ENCODE results near the gene HSPB2.
"Not testable (repeated sequence)": the region's sequence is repeated elsewhere in the genome, so short reads cannot be mapped to it uniquely, and the experiment has no call there.

HSPB2 gene, protein sequence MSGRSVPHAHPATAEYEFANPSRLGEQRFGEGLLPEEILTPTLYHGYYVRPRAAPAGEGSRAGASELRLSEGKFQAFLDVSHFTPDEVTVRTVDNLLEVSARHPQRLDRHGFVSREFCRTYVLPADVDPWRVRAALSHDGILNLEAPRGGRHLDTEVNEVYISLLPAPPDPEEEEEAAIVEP

DNA sequence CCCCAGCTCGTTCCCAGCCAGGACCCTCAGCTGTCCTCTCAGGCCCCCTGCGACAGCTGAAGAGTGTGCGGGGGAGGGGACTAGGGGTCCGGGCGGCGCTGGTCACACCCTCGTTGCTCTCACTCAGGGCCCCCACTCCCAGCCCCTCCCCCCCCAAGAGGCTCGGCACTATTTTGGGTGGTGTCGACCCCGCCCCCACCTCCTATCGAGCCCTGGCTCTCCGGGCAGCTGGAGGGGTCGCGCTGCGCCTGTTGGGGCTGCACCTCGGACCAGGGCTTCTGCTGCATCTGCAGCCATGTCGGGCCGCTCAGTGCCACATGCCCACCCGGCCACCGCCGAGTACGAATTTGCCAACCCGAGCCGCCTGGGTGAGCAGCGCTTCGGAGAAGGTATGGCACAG is at the start of gene HSPB2:
Gene HSPB2 (plus strand): TSS at position 200 of the 400 bp plus-strand sequence. CDS start 96 bp downstream, at position 296.
- no peak for DNase-seq (ENCODE audit: low read depth, low spot score)

DNA sequence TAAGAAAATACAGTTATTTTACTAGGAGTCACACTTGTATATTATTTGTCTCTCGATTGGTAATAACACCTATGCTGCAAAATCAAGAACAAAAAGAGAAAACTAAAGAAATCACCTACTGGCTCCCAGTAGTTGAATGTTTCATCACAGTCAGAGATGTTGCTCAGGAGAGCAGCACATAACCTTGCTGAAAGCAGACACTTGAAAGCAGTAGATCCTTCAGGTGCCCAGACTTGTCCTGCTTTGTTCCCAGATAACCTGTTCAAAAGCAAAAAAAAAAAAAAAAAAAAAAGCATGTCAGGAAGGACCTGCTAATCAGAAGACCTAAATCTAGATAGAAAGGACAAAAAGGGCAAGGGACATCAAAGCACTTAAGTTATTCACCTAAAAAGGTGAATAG is 42.4 kb upstream of the HSPB2 start:
- no peak for DNase-seq (ENCODE audit: low read depth, low spot score)

DNA sequence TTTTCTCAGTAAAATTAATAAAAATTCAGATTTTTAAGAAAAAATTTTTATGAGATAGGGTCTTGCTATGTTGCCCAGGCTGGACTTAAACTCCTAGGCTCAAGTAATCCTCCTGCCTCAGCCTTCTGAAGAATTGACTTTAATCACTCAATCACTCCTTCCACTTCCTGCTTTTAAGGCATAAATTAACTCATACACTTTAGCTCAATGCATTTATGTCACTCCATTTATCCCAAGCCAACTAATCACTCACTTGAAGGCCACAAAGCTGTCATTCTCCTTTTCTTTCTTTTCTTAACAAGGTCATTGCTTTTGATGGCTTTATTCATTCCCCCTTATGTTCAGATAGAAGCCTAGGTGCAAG is 42.0 kb upstream of the HSPB2 start:
- no peak for DNase-seq (ENCODE audit: low read depth, low spot score)

DNA sequence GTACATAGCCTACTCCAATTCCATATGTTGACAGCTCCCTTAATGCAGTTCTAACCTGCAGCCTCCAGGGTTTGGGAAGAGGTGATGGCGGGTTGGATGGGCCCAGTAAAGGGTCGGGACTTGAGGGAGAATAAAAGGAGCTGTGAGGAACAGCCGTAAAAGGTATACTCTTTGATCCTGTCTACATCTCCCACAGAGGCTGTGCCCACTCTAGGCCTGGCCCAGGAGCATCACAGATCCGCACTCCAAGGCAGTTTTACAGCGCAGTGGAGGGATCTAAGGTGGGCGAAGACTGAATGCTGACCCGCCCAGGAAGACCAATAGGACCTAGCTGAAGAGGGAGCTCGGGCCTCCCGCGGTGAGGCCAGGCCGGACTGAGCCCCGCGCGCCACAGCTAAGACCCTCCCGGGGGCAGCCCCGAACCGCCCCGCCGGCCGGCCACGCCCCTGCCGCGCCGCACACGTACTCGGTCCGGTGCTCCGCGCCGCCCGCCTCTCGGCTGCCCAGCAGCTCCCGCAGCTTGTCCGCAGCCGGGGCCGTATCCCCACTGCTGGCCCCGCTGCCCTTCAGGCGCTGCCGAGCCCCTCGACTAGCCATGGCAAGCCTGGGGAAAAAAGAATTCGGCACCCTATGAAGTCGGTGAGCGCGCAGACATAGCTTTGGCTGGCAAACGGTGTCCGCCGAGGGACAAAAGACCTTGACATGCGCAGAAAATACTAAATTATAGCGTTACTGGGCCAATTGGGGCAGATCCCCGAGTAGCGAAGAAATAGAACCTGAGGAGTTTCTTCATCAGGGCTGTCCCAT is 41.4 kb upstream of the HSPB2 start, which contains the start of gene ALG9:
Gene ALG9 (minus strand): TSS at position 696 of the 807 bp plus-strand sequence. CDS start 99 bp downstream, at position 597.
- DNase-seq (ENCODE audit: low read depth, low spot score) = peak; percentile 75

DNA sequence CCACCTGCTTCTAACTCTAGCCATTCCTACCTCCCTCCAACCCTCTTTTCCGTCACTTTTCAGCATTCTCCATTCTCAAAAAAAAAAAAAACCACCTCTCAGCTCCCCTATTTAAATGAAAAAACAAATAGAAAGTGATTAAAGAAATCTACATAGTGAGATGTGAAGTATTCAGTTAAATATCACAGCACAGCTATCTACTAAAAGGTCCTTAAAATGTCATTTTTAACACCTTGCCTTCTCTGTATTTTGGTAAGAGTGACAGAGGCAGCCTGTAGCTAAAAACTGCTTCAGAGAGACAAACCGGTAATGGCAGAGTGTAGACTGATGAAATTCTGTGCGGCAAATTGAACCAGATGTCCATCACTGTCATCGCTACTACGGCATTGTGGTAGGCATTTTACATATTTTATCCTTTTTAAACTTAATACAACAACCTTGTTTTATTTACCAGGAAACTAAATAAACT is 40.8 kb upstream of the HSPB2 start:
- DNase-seq (ENCODE audit: low read depth, low spot score) = no peak

DNA sequence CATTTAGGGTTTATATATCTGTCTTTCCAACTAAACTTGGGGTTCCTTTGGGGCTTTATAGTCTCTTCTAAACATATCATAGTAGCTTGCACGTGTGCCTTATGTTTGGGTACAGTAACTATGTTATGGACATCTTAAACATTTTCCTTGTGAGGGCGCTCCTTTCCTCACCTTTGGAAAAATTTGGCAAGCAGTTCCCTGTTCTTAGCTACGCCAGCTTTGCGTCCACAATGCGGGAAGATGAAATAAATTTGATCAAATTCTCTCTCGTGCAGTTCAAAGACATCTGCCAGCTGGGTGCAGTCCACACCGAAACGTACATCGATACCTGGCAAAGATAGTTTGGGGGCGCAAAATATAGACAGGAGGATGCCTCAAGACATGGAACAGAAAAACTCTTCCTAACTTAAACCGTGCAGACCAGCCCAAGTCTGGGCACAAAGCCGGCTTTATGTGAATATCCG is 34.1 kb upstream of the HSPB2 start:
- no peak for DNase-seq (ENCODE audit: low read depth, low spot score)

DNA sequence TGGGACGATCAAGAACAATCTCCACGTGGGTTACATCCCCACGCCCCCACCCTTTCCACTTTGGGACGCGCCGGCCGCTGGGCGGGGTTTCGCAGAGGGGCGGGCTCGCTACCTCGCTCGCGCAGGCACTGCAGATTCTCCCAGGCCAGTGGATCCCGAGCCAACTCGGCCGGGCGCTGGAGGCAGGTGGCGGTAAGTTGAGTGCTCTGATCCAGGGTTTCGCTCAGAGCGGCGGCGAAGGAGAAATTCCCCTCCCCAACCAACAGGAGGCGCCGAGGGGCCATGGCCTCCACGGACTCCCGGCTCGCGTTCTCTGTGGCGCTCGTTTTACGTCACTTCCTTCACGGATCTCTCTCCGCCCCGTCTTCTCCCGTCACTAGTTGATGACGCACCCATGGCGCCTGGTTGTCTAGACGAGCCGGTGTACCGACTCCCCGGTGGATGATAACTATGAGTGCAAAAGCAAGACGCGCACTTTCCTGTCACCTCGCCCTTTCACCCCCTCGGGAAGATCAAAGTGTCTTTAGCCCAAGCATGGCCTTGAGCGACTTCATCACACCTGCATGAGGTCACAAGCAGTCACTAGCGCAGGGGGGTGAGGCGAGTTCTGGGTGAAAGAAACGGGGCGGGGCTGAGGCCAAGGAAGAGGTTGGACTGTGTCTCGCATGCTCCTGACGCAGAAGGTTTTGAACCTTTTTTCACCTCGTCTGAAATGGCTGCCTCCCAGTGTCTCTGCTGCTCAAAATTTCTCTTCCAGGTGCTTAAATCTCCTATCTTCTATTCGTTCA is 33.5 kb upstream of the HSPB2 start, which contains the start of the genes CFAP68 and FDXACB1:
Gene CFAP68 (plus strand): TSS at position 693 of the 788 bp plus-strand sequence. CDS start 20 bp downstream, at position 713.
Gene FDXACB1 (minus strand): TSS at position 317 of the 788 bp plus-strand sequence. CDS start 33 bp downstream, at position 284.
- peak; percentile 92 for DNase-seq (ENCODE audit: low read depth, low spot score)

DNA sequence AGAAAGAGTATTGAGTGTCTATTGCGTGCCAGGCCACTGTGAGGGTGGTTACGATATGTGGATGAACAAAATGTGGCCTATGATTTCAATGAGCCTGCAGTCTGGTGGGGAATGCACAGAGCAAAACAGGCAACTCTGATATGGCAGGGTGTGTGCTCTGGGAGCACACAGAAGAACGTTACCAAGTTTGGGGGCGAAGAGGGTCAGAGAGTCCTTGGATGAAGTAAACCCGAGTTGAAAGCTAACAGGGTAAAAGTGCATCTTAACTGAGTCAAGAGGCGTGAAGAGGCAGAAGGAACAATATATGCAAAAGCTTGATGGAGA is 32.9 kb upstream of the HSPB2 start:
- DNase-seq (ENCODE audit: low read depth, low spot score) = no peak

DNA sequence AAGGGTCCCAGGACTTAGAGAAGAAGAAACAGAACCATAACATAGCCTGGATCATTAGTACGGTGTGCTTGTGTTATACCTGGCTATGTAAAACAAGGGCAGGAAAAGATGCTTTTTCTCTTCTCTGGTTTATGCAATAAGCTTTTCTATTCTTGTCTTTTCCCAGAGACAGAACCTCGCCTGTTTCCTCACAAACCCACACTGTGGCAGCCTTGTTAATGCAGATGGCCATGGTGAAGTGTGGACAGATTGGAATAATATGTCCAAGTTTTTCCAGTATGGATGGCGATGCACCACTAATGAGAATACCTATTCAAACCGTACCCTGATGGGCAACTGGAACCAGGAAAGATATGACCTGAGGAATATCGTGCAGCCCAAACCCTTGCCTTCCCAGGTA is 30.3 kb upstream of the HSPB2 start:
- no peak for DNase-seq (ENCODE audit: low read depth, low spot score)

DNA sequence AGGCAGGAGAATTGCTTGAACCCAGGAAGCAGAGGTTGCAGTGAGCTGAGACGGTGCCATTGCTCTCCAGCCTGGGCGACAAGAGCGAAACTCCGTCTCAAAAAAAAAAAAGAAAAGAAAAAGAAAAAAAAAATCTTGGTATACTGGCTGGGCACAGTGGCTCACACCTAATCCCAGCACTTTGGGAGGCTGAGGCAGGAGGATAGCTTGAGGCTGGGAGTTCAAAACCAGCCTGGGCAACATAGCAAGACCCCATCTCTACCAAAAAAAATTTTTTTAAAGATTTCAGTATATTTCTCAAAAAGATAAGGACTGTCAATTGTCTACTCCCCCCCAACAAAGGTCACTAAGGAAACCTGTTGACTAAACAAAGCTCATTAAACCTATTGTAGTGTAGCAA is 27.5 kb upstream of the HSPB2 start:
- DNase-seq (ENCODE audit: low read depth, low spot score) = not testable (repeated sequence)

DNA sequence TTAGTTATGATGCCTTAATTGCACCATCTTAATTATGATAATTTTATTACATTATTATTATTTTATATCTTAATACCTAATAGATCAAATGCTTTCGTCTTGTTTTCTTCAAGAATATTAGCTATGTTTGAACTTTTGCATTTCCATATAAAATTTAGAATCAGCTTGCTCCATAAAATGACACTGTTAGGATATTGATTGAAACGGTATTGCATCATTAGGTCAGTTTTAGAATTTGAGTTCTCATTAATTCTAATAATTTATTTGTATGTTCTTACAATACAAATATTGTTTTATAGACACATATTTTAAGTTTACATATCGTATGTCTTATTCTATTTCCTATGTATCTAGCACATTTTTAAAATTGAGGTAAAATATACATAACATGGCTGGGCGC is 26.5 kb upstream of the HSPB2 start:
- DNase-seq (ENCODE audit: low read depth, low spot score) = no peak

DNA sequence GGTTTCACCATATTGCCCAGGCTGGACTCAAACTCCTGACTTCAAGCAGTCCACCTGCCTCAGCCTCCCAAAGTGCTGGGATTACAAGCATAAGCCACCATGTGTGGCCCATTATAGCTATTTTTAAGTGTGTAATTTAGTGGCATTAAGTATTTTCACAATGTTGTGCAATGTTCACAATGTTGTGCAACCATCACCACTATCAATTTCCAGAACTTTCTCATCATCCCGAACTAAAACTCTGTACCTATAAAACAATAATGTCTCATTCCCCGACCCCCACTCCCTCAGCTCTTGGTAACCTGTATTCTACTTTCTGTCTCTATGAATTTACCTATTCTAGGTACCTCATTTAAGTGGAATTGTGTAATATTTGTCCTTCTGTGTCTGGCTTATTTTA is 25.7 kb upstream of the HSPB2 start:
- no peak for DNase-seq (ENCODE audit: low read depth, low spot score)

DNA sequence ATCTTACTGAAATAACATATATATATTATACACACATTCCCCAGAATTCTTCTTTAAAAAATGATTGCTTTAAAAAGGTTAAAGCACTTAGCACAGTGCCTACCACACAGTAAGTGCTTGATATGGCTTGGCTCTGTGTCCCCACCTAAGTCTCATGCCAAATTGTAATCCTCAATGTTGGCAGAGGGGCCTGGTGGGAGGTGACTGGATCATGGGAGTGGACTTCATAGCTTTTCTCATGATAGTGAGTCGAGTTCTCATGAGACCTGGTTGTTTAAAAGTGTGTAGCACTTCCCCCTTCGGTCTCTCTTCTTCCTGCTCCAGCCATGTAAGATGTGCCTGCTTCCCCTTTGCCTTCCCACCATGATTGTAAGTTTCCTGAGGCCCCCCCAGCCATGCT is 7.1 kb upstream of the HSPB2 start:
- DNase-seq (ENCODE audit: low read depth, low spot score) = no peak

DNA sequence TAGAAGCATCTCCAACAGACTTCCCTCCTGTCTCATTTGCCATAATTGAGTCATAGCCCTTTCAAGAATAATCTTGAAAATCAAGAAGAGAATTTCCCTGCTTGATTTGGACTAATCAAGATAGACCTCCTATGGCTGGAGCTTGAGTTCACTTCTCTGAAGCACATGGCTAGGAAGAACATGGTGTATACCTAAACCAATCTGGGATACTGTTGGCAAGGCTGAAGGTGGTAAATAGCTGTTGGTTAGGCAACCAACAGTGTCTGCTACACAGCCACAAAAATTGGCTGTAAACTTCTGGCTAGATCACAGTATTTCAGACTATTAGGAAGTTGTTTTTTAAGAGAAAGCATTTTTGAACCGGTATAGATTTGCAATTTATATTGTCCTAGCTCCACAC is 5.9 kb upstream of the HSPB2 start:
- no peak for DNase-seq (ENCODE audit: low read depth, low spot score)

DNA sequence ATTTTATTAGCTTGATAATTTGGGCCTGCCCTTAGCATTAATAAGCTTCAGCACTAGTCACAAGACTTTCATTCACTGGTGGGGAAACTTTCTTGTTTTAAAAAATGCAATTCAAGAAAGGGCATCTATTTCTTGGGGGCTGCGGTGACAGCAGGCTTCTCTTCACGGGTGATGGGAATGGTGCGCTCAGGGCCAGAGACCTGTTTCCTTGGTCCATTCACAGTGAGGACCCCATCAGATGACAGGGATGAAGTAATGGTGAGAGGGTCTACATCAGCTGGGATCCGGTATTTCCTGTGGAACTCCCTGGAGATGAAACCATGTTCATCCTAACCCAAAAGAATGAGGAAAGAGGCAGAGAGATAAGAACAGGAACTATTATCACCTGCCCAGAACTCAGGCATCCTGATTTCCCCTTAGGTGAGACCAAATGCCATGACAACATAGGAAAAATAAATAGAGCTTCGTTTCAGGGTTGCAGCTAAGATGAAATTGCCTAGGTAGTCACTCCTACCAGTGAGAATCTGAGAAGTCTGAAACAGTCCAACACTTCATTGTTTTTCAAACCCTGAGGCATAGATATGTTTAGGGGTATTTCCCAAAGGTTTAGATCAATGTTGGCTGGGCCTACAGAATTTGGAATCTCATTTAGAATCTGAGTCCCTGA is 3.8 kb upstream of the HSPB2 start:
- DNase-seq (ENCODE audit: low read depth, low spot score) = no peak

DNA sequence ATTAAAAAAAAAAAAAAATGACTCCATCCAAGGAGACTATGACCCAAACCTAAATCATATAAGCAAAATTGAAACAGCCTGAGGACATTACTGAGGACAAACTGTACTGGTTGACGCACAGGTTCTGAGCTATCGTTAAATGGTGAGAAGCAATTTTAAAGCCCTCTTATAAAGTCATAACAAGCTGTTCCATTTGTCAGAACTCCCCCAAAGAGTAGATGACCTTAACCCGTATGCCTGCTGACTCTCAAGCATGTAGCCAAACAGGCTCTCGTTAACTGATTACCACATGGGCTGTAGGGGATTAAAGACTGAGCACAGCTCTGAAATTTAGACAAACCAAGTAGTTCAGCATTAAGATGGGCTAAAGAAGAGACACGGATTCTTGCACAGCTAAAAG is 3.2 kb upstream of the HSPB2 start:
- DNase-seq (ENCODE audit: low read depth, low spot score) = no peak

DNA sequence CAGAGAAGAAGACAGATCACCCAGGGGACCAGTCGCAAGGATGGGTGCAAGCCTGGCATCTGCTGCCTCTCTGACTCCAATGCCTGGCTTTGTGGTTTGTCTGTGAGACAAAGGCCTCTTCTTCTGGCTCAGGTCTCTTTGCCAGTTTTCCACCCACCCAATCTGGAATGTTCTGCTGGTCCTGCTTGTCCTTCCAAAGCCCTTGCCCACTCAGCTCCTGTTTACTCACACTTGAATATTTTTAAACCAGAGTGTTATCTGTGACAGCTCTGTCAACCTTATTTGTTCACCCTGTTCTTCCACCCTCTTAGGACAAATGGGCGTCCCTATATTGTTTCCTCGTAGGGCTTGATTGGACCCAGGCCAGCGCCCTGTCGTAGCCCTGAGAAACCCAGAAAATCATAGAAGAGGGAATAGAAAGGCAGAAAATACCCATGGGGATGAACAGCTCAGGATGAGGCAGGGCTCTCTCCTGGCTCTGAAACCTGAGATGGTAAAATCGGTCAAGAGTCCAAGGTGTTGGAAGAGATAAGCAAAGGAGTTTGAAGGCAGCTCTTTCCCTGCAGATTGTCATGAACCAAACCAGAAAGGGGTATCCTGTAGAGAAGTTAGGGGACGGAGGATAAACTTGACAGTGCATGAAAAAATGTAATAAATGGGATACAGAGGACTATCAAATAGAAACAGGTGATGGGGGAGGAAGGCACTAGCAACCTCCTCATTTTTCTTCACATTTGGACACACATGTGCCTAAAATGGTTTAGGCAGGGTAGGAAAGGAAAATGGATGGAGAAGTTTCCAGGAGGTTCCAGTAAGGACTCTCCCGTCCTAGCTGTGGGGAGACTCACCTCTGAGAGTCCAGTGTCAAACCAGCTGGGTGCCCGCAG is 1.6 kb upstream of the HSPB2 start:
- DNase-seq (ENCODE audit: low read depth, low spot score) = no peak

DNA sequence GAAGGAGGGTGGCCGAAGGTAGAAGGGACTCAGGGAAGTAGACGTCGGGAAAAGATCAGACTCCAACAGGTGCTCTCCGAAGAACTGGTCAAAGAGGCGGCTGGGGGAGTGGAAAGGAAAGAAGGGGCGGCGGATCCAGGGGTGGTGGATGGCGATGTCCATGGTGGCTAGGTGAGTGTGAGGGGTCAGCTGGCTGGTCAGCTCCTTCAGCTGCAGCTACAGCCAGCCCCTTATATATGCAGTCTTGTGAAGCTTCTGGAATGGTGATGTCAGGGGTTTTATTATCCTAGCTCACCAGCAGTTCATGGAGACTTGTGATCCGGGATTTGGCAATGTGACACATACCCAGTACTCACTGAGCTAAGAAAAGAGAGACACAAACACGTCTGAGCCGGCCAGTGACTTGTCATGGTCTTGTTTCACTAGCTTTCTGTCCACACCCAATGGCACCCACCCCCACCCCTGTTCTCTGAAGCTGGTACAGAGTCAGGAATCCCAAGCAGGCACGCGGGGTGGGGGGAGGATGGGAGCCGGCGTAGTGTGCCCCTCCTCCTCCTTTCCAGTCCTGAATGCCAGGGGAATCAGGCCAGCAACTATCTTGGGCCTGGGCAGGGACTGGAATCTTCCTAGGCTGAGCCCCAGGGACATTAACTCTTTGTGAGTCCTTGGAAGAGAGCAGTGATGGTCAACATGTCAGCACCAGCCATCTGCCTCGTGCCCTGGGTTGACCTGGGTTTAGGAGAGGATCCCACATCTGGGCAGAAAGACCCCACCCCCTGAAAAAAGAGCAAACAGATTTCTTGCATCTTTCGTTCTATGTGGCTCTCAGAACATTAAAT is 752 bp upstream of the HSPB2 start, which contains the start of gene CRYAB:
Gene CRYAB (minus strand): TSS at position 208 of the 839 bp plus-strand sequence. CDS start 46 bp downstream, at position 162.
- DNase-seq (ENCODE audit: low read depth, low spot score) = no peak

DNA sequence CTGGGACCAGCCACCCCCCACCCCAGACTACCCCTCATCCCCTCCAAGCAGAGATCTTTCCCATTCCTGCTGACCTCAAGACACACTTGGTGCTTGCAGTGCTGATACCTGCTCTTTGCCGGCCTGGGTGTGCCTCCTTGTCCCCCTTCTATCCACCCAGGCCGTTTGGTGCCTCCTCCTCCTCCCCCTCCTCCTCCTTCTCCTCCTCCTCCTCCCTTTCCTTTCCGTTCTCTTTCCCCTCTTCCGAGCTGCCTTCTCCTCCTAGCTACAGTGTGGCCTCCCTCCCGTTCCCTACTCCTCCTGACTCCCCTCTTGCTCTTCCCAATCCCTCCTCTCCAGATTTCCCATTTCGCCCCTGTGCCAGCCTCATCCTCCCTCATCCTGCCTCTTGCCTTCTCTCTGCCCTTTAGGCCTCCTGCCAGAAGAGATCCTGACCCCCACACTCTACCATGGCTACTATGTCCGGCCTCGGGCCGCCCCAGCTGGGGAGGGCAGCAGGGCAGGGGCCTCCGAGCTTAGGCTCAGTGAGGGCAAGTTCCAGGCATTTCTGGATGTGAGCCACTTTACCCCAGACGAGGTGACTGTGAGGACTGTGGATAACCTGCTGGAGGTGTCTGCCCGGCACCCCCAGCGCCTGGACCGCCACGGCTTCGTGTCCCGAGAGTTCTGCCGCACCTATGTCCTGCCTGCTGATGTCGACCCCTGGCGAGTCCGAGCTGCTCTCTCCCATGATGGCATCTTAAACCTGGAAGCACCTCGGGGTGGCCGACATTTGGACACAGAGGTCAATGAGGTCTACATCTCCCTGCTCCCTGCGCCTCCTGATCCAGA is 712 bp downstream of the HSPB2 start:
- DNase-seq (ENCODE audit: low read depth, low spot score) = no peak

All from activated CD4-positive, CD25-positive, alpha-beta regulatory T cell treated with anti-CD3 and anti-CD28 coated beads, Interleukin-2, amount 50 U/mL, for 16 hours (primary cell).